ENCODE results near the gene ARHGAP10. TPM values are rescaled to one million over a fixed set of nuclear protein-coding genes. Genes with fewer than 3 reads are reported as not detected.

The ARHGAP10 gene
- total RNA-seq, 1 experiment from 2014 or later: 6.1 TPM

DNA sequence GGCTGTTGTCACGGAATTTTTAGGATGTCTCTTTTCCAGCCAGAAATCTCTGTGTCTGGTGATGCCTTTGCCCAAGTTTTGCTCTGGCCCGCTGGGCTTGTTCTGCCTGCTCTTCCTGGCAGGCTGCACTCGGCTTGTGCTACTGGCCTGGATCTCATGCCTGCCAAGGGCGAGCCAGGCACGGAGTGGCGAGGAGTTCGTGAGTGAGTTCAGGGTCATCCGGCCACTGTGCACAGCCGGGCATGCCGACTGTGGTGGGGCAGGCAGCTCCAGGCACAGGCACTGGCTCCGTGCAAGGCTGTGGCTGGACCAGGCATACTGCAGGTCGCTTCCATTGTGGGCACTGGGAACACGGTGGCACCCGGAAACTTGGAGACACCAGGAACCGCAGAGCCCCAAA lies 129.1 kb downstream of the ARHGAP10 start:
- Mint-ChIP-seq H3K27me3 (ENCODE audit: unreplicated experiment) (no peaks in the 10 kb centered on the region), H3K4me1 (ENCODE audit: low read depth, unreplicated experiment) (no peaks in the 10 kb centered on the region), H3K9me3 (ENCODE audit: low read depth, unreplicated experiment) (no peaks in the 10 kb centered on the region), H3K36me3 (ENCODE audit: insufficient read depth, unreplicated experiment) (no peaks in the 10 kb centered on the region), H3K27ac (ENCODE audit: unreplicated experiment) (no peak overlapping the region), H3K4me3 (ENCODE audit: low read depth, unreplicated experiment) (no peak overlapping the region)
- CTCF ChIA-PET: no interaction called here
- DNase-seq: no peak
- TF ChIP-seq, protein P1, sequence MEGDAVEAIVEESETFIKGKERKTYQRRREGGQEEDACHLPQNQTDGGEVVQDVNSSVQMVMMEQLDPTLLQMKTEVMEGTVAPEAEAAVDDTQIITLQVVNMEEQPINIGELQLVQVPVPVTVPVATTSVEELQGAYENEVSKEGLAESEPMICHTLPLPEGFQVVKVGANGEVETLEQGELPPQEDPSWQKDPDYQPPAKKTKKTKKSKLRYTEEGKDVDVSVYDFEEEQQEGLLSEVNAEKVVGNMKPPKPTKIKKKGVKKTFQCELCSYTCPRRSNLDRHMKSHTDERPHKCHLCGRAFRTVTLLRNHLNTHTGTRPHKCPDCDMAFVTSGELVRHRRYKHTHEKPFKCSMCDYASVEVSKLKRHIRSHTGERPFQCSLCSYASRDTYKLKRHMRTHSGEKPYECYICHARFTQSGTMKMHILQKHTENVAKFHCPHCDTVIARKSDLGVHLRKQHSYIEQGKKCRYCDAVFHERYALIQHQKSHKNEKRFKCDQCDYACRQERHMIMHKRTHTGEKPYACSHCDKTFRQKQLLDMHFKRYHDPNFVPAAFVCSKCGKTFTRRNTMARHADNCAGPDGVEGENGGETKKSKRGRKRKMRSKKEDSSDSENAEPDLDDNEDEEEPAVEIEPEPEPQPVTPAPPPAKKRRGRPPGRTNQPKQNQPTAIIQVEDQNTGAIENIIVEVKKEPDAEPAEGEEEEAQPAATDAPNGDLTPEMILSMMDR (IDR thresholded peaks at IDR 0.05; ENCODE audit: unreplicated experiment): no peak
- no TSS peak for BruUV-seq (replicated peaks)
- intact Hi-C loops (cut with micrococcal nuclease; ENCODE audit: unreplicated experiment): no loop called here

DNA sequence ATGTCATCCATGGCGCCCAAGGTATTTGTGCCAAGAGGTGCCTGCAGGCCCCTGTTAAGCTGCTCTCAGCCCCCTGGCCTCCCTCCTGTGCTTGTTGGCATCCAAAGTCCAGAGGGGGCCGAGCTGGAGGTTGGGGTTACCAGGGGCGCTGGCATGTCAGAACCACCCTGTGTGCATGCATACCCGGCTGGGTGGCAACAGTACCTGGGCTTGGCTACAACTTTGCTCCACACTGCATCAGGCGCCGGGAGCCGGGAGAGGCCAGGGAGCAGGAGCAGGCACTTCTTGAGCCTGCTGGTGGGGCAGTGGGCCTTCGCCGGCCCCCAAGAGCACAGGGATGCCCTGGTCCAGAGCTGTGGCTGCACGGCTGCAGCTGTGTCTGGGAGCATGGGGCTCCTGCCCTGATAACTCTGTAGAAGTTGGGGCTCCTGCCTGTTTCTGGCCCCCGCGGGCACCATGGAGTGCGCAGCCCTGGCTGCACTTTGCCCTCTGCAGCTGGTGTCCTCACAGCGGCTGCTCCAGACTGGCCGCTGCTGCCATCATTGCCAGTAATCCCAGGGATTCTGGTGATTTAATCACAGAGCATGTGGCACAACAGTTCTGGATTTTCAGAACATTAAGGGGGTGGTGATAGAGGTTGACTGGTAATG lies 130.3 kb downstream of the ARHGAP10 start:
- H3K4me1 Mint-ChIP-seq (ENCODE audit: low read depth, unreplicated experiment): no peaks in the 10 kb centered on the region
- no TSS peak for BruUV-seq (replicated peaks)
- TF ChIP-seq, protein P1 (IDR thresholded peaks at IDR 0.05; ENCODE audit: unreplicated experiment): no peak
- H3K27me3 Mint-ChIP-seq (ENCODE audit: unreplicated experiment): no peaks in the 10 kb centered on the region
- CTCF ChIA-PET: no interaction called here
- H3K27ac Mint-ChIP-seq (ENCODE audit: unreplicated experiment): no peak overlapping the region
- no peaks in the 10 kb centered on the region for H3K9me3 Mint-ChIP-seq (ENCODE audit: low read depth, unreplicated experiment)
- intact Hi-C loops (cut with micrococcal nuclease; ENCODE audit: unreplicated experiment): no loop called here
- no peak for DNase-seq
- H3K36me3 Mint-ChIP-seq (ENCODE audit: insufficient read depth, unreplicated experiment): no peaks in the 10 kb centered on the region
- no peak overlapping the region for H3K4me3 Mint-ChIP-seq (ENCODE audit: low read depth, unreplicated experiment)

DNA sequence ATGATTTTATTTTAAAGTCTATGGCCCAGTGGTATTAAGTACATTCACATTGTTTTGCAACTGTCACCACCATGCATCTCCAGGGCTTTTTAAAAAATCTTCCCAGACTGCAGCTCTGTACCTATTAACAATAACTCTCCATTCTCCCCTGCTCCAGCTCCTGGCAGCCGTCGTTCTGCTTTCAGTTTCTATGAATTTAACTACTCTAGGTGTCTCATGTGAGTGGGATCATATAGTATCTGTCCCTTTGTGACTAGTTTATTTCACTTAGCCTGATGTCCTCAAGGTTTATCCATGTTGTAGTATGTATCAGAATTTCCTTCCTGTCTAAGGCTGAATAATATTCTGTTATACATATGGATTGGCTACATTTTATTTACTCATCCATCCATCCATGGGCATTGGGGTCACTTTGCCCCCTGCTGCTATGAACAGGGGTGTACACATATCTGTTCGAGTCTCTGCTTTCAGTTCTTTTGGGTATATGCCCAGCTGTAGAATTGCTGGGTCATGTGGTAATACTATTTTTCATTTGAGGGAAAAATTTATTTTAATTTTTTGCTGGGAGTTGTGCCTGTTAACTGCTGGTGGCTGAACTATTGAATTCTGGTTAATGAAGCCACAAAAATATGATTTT lies 131.3 kb downstream of the ARHGAP10 start:
- intact Hi-C loops (cut with micrococcal nuclease; ENCODE audit: unreplicated experiment): no loop called here

DNA sequence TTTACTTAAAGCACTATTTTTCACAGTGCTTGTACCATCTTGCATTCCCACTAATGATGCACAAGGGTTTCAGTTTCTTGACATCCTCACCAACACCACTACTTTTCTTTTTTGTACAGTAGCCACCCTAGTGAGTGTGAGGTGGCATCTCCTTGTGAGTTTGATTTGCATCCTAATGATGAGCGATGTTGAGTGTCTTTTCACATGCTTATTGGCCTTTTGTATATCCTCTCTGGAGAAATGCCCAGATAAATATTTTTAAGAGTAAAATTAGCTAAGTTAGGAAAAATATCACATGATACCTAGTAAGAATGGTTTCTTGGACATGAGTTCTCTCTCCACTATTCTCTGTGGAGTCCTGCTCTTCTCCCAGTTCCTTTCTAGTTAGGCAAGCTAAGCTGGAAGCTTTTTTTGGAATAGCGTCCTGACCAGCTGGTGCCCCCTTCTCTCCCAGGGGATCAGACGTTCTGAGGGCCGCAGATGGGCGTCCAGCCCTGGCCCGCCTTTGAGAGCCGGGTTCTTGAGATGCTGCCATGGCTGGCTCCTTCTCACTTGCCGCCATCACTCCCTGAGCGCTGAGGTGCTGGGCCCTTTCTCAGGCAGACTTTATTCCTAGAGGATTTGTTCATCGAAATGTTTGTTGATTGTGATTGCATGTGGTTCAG lies 132.1 kb downstream of the ARHGAP10 start:
- CTCF ChIA-PET: no interaction called here

More for the DNA sequence above, 131.3 kb downstream of the ARHGAP10 start:
- BruUV-seq (replicated peaks): no TSS peak
- Mint-ChIP-seq H3K9me3 (ENCODE audit: low read depth, unreplicated experiment) (no peaks in the 10 kb centered on the region), H3K36me3 (ENCODE audit: insufficient read depth, unreplicated experiment) (no peaks in the 10 kb centered on the region), H3K4me3 (ENCODE audit: low read depth, unreplicated experiment) (no peak overlapping the region), H3K27me3 (ENCODE audit: unreplicated experiment) (no peaks in the 10 kb centered on the region), H3K4me1 (ENCODE audit: low read depth, unreplicated experiment) (no peaks in the 10 kb centered on the region), H3K27ac (ENCODE audit: unreplicated experiment) (no peak overlapping the region)
- no peak for DNase-seq
- TF ChIP-seq, protein P1 (IDR thresholded peaks at IDR 0.05; ENCODE audit: unreplicated experiment): no peak
- CTCF ChIA-PET: no interaction called here

More for the DNA sequence above, 132.1 kb downstream of the ARHGAP10 start:
- no TSS peak for BruUV-seq (replicated peaks)
- TF ChIP-seq, protein P1 (IDR thresholded peaks at IDR 0.05; ENCODE audit: unreplicated experiment): no peak
- Mint-ChIP-seq H3K4me1 (ENCODE audit: low read depth, unreplicated experiment) (no peaks in the 10 kb centered on the region), H3K27me3 (ENCODE audit: unreplicated experiment) (no peaks in the 10 kb centered on the region), H3K9me3 (ENCODE audit: low read depth, unreplicated experiment) (no peaks in the 10 kb centered on the region), H3K36me3 (ENCODE audit: insufficient read depth, unreplicated experiment) (no peaks in the 10 kb centered on the region), H3K4me3 (ENCODE audit: low read depth, unreplicated experiment) (no peak overlapping the region), H3K27ac (ENCODE audit: unreplicated experiment) (no peak overlapping the region)
- no peak for DNase-seq
- intact Hi-C loops (cut with micrococcal nuclease; ENCODE audit: unreplicated experiment): no loop called here

Measured in Calu3 (cell line).